Tibial nerve (tissue), 4 donors: ENCODE data around the gene ATG10.

Experiments used
- EP300 ChIP-seq, 2 donors: sonication (generic); formaldehyde crosslinking; IDR thresholded peaks; one replicate each; pipeline ENCODE4 v1.6.1; 2017; ENCODE audit warnings: antibody characterized with exemption in 2 of 2, mild to moderate bottlenecking in 1 of 2
- POLR2A ChIP-seq, 2 donors: fragments of 450-650 bp; IDR thresholded peaks; one replicate each; pipeline ENCODE4 v1.6.1; 2017; ENCODE audit warnings: antibody characterized with exemption in 2 of 2, mild to moderate bottlenecking in 2 of 2, moderate library complexity in 2 of 2
- TF ChIP-seq, protein P1 (sequence below), 5 experiments: fragments of 200-600 bp in 3 of 5; fragments of 450-650 bp in 2 of 5; sonication (generic) in 3 of 5; IDR thresholded peaks; one replicate each; pipeline ENCODE4 v1.5.1; 2016 to 2019; ENCODE audit warnings: antibody characterized with exemption in 5 of 5, mild to moderate bottlenecking in 3 of 5, moderate library complexity in 2 of 5

DNA sequence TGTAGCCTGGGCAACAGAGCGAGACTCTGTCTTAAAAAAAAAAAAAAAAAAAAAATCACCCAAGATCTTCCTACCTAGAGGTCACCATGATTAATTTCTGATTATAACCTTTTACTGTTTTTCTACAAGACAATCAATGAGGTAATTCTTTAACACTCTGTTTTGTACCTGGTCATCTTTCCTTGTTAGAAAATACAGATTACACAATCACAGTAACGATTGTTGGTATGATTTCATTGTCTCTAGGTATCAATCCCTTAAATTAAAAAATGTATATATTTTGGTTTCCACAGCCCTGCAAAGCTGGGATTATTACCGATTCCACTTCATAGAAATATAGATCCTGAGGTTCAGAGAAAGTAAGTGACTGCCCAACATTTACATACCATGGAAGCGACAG, 8.3 kb upstream of the ATG10 start:
- TF ChIP-seq, protein P1, sequence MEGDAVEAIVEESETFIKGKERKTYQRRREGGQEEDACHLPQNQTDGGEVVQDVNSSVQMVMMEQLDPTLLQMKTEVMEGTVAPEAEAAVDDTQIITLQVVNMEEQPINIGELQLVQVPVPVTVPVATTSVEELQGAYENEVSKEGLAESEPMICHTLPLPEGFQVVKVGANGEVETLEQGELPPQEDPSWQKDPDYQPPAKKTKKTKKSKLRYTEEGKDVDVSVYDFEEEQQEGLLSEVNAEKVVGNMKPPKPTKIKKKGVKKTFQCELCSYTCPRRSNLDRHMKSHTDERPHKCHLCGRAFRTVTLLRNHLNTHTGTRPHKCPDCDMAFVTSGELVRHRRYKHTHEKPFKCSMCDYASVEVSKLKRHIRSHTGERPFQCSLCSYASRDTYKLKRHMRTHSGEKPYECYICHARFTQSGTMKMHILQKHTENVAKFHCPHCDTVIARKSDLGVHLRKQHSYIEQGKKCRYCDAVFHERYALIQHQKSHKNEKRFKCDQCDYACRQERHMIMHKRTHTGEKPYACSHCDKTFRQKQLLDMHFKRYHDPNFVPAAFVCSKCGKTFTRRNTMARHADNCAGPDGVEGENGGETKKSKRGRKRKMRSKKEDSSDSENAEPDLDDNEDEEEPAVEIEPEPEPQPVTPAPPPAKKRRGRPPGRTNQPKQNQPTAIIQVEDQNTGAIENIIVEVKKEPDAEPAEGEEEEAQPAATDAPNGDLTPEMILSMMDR (IDR thresholded peaks at IDR 0.05): no peak
- TF ChIP-seq EP300 (IDR thresholded peaks at IDR 0.05) (no peak), POLR2A (IDR thresholded peaks at IDR 0.05) (no peak)
